Ecto neural progenitor cell (in vitro differentiated cells): ENCODE results near the gene SORCS2.

Source experiments
- DNase-seq: peaks from one replicate; pipeline ENCODE4 v3.0.0-alpha.2; 2018; ENCODE audit warnings: low spot score

The SORCS2 gene

GRCh38 chr4:7306021-7306965 is 114.0 kb downstream of the SORCS2 start:
- DNase-seq, result no peak

- DNase-seq, result no peak
These were observed 114.6 kb downstream of the SORCS2 start for GRCh38 chr4:7306986-7307385.

GRCh38 chr4:7307394-7308099 is 115.2 kb downstream of the SORCS2 start:
- DNase-seq, result no peak

GRCh38 chr4:7309181-7309580 is 116.8 kb downstream of the SORCS2 start:
- no peak for DNase-seq

- no peak for DNase-seq
These were observed 117.5 kb downstream of the SORCS2 start for GRCh38 chr4:7309636-7310390.

- DNase-seq, result no peak
These were observed 118.1 kb downstream of the SORCS2 start for GRCh38 chr4:7310451-7310850.

GRCh38 chr4:7311205-7311604 is 118.9 kb downstream of the SORCS2 start:
- no peak for DNase-seq

GRCh38 chr4:7312691-7313090 is 120.4 kb downstream of the SORCS2 start:
- DNase-seq, result no peak

GRCh38 chr4:7313347-7313811 is 121.0 kb downstream of the SORCS2 start:
- no peak for DNase-seq

GRCh38 chr4:7313991-7314390 is 121.7 kb downstream of the SORCS2 start:
- no peak for DNase-seq

- DNase-seq, result no peak
These were observed 122.9 kb downstream of the SORCS2 start for GRCh38 chr4:7315286-7315685.

GRCh38 chr4:7315935-7316334 is 123.6 kb downstream of the SORCS2 start:
- no peak for DNase-seq

- DNase-seq, result no peak
These were observed 126.7 kb downstream of the SORCS2 start for GRCh38 chr4:7319024-7319423.

- no peak for DNase-seq
These were observed 128.0 kb downstream of the SORCS2 start for GRCh38 chr4:7320206-7320797.

GRCh38 chr4:7322166-7322991 is 130.0 kb downstream of the SORCS2 start:
- no peak for DNase-seq

- DNase-seq, result no peak
These were observed 131.1 kb downstream of the SORCS2 start for GRCh38 chr4:7323461-7323871.

- no peak for DNase-seq
These were observed 131.7 kb downstream of the SORCS2 start for GRCh38 chr4:7323872-7324650.

- DNase-seq, result no peak
These were observed 132.3 kb downstream of the SORCS2 start for GRCh38 chr4:7324651-7325121.

GRCh38 chr4:7325541-7325940 is 133.2 kb downstream of the SORCS2 start:
- no peak for DNase-seq

- no peak for DNase-seq
These were observed 134.0 kb downstream of the SORCS2 start for GRCh38 chr4:7326306-7326692.
